Chondrocyte (in vitro differentiated cells): Measurements from ENCODE around the gene ERI3. TPM values are rescaled to one million over a fixed set of nuclear protein-coding genes. Genes with fewer than 3 reads are reported as not detected.

ENCODE experiments used
- DNase-seq: peaks from one replicate; pipeline ENCODE4 v3.0.0; 2021; ENCODE audit warnings: mixed read lengths, low spot score
- H3K27ac Mint-ChIP-seq: one replicate; pipeline ENCODE4 v1.8.0; 2021; ENCODE audit warnings: mild to moderate bottlenecking, moderate library complexity, mixed read lengths; ENCODE audit not compliant: unreplicated experiment
- H3K27me3 Mint-ChIP-seq: 2 replicates; pipeline ENCODE4 v1.8.0; 2021; ENCODE audit warnings: low read depth, mixed read lengths
- H3K36me3 Mint-ChIP-seq: 2 replicates; pipeline ENCODE4 v1.8.0; 2021; ENCODE audit warnings: low read depth, mixed read lengths
- H3K4me1 Mint-ChIP-seq: 2 replicates; pipeline ENCODE4 v1.8.0; 2021; ENCODE audit warnings: low read depth, mild to moderate bottlenecking, mixed read lengths
- H3K4me3 Mint-ChIP-seq: one replicate; pipeline ENCODE4 v1.8.0; 2021; ENCODE audit warnings: mild to moderate bottlenecking, moderate library complexity, mixed read lengths; ENCODE audit not compliant: unreplicated experiment
- H3K9me3 Mint-ChIP-seq: 2 replicates; pipeline ENCODE4 v1.8.0; 2021; ENCODE audit warnings: low read depth, mixed read lengths
- CTCF ChIP-seq: fragments of 200-600 bp; sonication (generic); IDR thresholded peaks from 2 replicates; pipeline ENCODE4 v1.5.0; 2021; ENCODE audit warnings: antibody characterized with exemption, mild to moderate bottlenecking, moderate library complexity
- total RNA-seq: library from RNA; stranded (reverse); gene quantifications from 3 replicates; pipeline ENCODE4 v1.2.1, GENCODE V29; 2021

The ERI3 gene
- total RNA-seq, 1 donor from 2014 or later = 46.0 TPM

- Mint-ChIP-seq H3K36me3 (peaks cover 23% of the 10 kb centered on the region), H3K27me3 (no peaks in the 10 kb centered on the region), H3K27ac (no peak overlapping the region), H3K4me3 (no peak overlapping the region), H3K9me3 (no peaks in the 10 kb centered on the region), H3K4me1 (peaks cover 23% of the 10 kb centered on the region)
- no peak for DNase-seq
- no peak for TF ChIP-seq CTCF
Measured at GRCh38 chr1:44332505-44332904, 22.6 kb downstream of the ERI3 start.

GRCh38 chr1:44330935-44331334 is 24.1 kb downstream of the ERI3 start:
- Mint-ChIP-seq H3K9me3 (no peaks in the 10 kb centered on the region), H3K36me3 (peaks cover 12% of the 10 kb centered on the region), H3K4me3 (no peak overlapping the region), H3K4me1 (peaks cover 39% of the 10 kb centered on the region), H3K27ac (no peak overlapping the region), H3K27me3 (no peaks in the 10 kb centered on the region)
- TF ChIP-seq CTCF = no peak
- no peak for DNase-seq

GRCh38 chr1:44328671-44329416 is 26.2 kb downstream of the ERI3 start:
- TF ChIP-seq CTCF = no peak

GRCh38 chr1:44327679-44328491 is 27.2 kb downstream of the ERI3 start:
- Mint-ChIP-seq H3K36me3 (peaks cover 9% of the 10 kb centered on the region), H3K27me3 (no peaks in the 10 kb centered on the region), H3K9me3 (no peaks in the 10 kb centered on the region), H3K27ac (peak overlapping the region; percentile 91), H3K4me1 (peaks cover 54% of the 10 kb centered on the region), H3K4me3 (no peak overlapping the region)
- DNase-seq = no peak
- TF ChIP-seq CTCF = no peak

More at GRCh38 chr1:44328671-44329416, 26.2 kb downstream of the ERI3 start:
- Mint-ChIP-seq H3K27me3 (no peaks in the 10 kb centered on the region), H3K27ac (peak overlapping the region; percentile 91), H3K4me1 (peaks cover 53% of the 10 kb centered on the region), H3K36me3 (peaks cover 8% of the 10 kb centered on the region), H3K9me3 (no peaks in the 10 kb centered on the region), H3K4me3 (no peak overlapping the region)
- no peak for DNase-seq

GRCh38 chr1:44326821-44327465 is 28.1 kb downstream of the ERI3 start:
- TF ChIP-seq CTCF = no peak
- DNase-seq = no peak
- no peaks in the 10 kb centered on the region for H3K27me3 Mint-ChIP-seq
- peak overlapping the region; percentile 91 for H3K27ac Mint-ChIP-seq
- H3K4me1 Mint-ChIP-seq = peaks cover 54% of the 10 kb centered on the region
- H3K4me3 Mint-ChIP-seq = no peak overlapping the region
- H3K9me3 Mint-ChIP-seq = no peaks in the 10 kb centered on the region
- H3K36me3 Mint-ChIP-seq = peaks cover 7% of the 10 kb centered on the region
